RKO (cell line): ENCODE measurements around the gene URB1.
"Not testable (repeated sequence)": the region's sequence is repeated elsewhere in the genome, so short reads cannot be mapped to it uniquely, and the experiment has no call there.

ENCODE experiments used
- DNase-seq: peaks from one replicate; pipeline ENCODE4 v3.0.0-alpha.2; 2016; ENCODE audit warnings: low spot score

The URB1 gene

DNA sequence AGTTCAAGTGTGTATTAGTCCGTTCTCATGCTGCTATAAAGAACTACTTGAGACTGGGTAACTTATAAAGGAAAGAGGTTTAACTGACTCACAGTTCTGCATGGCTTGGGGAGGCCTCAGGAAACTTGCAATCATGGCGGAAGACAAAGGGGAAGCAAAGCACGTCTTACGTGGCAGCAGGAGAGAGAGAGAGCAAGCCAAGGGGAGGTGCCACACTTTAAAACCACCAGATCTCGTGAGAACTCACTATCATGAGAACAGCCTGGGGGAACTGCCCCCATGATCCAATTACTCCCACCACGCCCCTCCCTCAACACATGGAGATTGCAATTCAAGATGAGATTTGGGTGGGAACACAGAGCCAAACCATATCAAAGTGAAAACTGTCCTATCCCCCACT is 109.8 kb downstream of the URB1 start:
- DNase-seq, result no peak

DNA sequence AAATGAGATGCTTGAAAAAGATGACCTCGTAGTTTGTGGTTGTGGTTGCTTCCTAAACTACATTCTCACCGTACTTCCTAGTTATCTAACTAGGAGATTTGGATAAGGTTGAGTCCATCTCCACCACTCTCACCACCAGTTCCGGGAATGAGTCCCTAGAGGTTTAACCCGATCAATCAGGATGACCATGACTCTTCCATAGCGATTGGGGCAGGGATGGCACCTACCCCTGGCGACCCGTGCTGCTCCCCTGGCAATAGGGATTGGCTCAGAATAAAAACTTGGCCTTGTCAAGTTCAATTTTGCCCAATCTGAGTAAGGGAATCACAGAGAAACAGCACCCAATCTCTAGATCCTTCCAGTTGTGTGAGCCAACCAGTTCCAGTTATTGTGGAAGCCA is 111.3 kb downstream of the URB1 start:
- DNase-seq, result no peak

- DNase-seq, result no peak
Measured at GRCh38 chr21:32279377-32279680, 113.5 kb downstream of the URB1 start.

DNA sequence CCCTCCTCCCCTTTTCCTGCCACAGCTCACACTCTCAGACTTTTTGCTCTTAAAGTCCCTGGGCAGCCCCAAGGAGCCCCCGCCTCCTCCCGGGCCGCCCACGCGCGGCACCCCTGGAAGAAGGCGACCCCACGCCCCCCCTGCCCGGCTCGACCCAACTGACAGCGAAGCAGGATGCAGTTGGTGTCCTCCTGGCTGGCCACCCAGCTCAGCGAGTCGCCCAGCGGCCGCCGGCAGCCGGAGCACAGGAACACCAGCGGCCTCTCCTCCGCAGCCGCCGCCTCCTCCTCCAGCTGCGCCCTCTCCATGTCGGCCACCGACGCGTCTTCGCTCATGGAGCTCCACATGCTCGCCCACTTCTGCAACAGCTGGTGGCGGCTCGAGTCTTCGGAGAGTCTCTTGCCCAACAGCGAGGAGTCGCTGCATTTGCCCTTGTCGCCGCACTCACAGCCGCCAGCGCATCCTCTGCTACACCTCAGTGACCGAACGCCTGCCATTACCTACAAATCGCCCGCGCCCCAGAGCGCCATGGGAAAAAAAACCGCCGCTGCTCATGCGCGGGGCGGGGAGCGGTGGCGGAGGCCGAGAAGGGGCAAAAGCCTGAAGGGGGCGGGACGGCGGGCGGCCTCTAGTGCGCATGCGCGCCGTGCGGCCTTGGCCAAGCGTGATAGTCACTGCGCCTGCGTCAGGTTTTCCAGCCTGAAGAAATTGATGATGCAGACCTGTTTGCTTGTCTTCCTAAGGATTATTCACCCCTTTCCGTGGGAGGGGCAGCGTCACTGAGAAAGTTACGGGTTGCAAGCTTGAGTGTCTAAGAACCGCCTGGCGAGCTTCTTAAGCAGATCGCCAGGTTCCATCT is 114.1 kb downstream of the URB1 start, which contains the start of gene MIS18A:
Gene MIS18A, minus strand, starts transcription at position 532 of the 859 bp plus-strand sequence. Its CDS starts 35 bp downstream, at position 497.
- DNase-seq, result peak; percentile 98

GRCh38 chr21:32278103-32278502 is 114.7 kb downstream of the URB1 start:
- DNase-seq, result peak; percentile 34

DNA sequence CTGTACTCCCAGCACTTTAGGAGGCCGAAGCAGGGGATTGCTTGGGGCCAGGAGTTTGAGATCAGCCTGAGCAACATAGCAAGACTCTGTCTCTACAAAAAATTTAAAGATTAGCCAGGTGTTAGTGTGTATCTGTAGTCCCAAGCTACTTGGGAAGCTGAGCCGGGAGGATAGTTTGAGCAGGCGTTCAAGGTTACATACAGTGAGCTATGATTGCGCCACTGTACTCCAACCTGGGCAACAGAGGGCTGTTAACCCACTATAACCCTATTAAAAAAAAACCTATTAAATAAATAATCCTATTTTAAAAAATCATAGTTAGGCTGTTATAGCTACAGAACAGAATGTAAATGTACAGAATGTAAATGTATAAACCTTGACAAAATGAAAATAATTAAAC is 116.1 kb downstream of the URB1 start:
- no peak for DNase-seq

- no peak for DNase-seq
Measured at GRCh38 chr21:32270748-32271147, 122.1 kb downstream of the URB1 start.

- not testable (repeated sequence) for DNase-seq
Measured at GRCh38 chr21:32265321-32265720, 127.5 kb downstream of the URB1 start.

GRCh38 chr21:32261929-32262328 is 130.9 kb downstream of the URB1 start:
- DNase-seq, result no peak
